ENCODE results near the gene CTNND2.
A peak's percentile ranks its signal among the peaks of the same experiment; 100 is the strongest.
"Not testable (repeated sequence)": the region's sequence is repeated elsewhere in the genome, so short reads cannot be mapped to it uniquely, and the experiment has no call there.

Gene CTNND2

GRCh38 chr5:11054014-11054413 lies 850.2 kb downstream of the CTNND2 start:
- no peak for DNase-seq

- DNase-seq = no peak
These were observed 851.4 kb downstream of the CTNND2 start for GRCh38 chr5:11052871-11053270.

GRCh38 chr5:11050596-11051304 lies 853.5 kb downstream of the CTNND2 start:
- DNase-seq = no peak

GRCh38 chr5:11048760-11049159 lies 855.5 kb downstream of the CTNND2 start:
- peak; percentile 3 for DNase-seq

- DNase-seq = no peak
These were observed 856.6 kb downstream of the CTNND2 start for GRCh38 chr5:11047625-11048024.

GRCh38 chr5:11047030-11047429 lies 857.2 kb downstream of the CTNND2 start:
- no peak for DNase-seq

- no peak for DNase-seq
These were observed 858.1 kb downstream of the CTNND2 start for GRCh38 chr5:11046160-11046559.

GRCh38 chr5:11045411-11045810 lies 858.8 kb downstream of the CTNND2 start:
- no peak for DNase-seq

- DNase-seq = no peak
These were observed 859.7 kb downstream of the CTNND2 start for GRCh38 chr5:11044581-11044980.

- no peak for DNase-seq
These were observed 860.4 kb downstream of the CTNND2 start for GRCh38 chr5:11043881-11044280.

GRCh38 chr5:11040345-11040744 lies 863.9 kb downstream of the CTNND2 start:
- no peak for DNase-seq

- no peak for DNase-seq
These were observed 865.5 kb downstream of the CTNND2 start for GRCh38 chr5:11038772-11039171.

- no peak for DNase-seq
These were observed 866.3 kb downstream of the CTNND2 start for GRCh38 chr5:11037941-11038340.

- no peak for DNase-seq
These were observed 867.2 kb downstream of the CTNND2 start for GRCh38 chr5:11037080-11037479.

- DNase-seq = no peak
These were observed 873.6 kb downstream of the CTNND2 start for GRCh38 chr5:11030671-11031070.

- DNase-seq = no peak
These were observed 876.6 kb downstream of the CTNND2 start for GRCh38 chr5:11027660-11028059.

- DNase-seq = no peak
These were observed 877.7 kb downstream of the CTNND2 start for GRCh38 chr5:11026543-11026942.

- no peak for DNase-seq
These were observed 880.3 kb downstream of the CTNND2 start for GRCh38 chr5:11023945-11024344.

- DNase-seq = no peak
These were observed 890.5 kb downstream of the CTNND2 start for GRCh38 chr5:11013793-11014192.

- DNase-seq = no peak
These were observed 892.0 kb downstream of the CTNND2 start for GRCh38 chr5:11012295-11012694.

GRCh38 chr5:11010429-11011210 lies 893.6 kb downstream of the CTNND2 start:
- no peak for DNase-seq

- DNase-seq = no peak
These were observed 894.7 kb downstream of the CTNND2 start for GRCh38 chr5:11009576-11009975.

GRCh38 chr5:11007269-11007870 lies 896.9 kb downstream of the CTNND2 start:
- DNase-seq = no peak

- not testable (repeated sequence) for DNase-seq
These were observed 899.7 kb downstream of the CTNND2 start for GRCh38 chr5:11004523-11004922.
